Endothelial cell of umbilical vein (primary cell): Measurements from ENCODE around the gene KIF1C. TPM values are rescaled to one million over a fixed set of nuclear protein-coding genes. Genes with fewer than 3 reads are reported as not detected.

Experiments used
- BruUV-seq: library from RNA; stranded (reverse); fragments of 400-500 nt; replicated peaks from 2 replicates; lab custom pipeline; 2021; lab: Mats Ljungman, UMichigan
- CTCF ChIA-PET: fragments of 300-600, 350-600 bp; sonication (Branson Sonifier 250); formaldehyde crosslinking; loops from one replicate; lab custom pipeline; 2021; ENCODE audit warnings: antibody characterized with exemption, inconsistent platforms; lab: Charles Lee
- POLR2A ChIA-PET: fragments of 300-600, 350-600 bp; sonication (Branson Sonifier 250); formaldehyde crosslinking; loops from one replicate; lab custom pipeline; 2021; ENCODE audit warnings: antibody characterized with exemption, inconsistent platforms; lab: Charles Lee
- DNase-seq: peaks from one replicate; pipeline ENCODE4 v3.0.0-alpha.2; 2011; ENCODE audit warnings: low read depth, low spot score
- FAIRE-seq: peaks from 2 replicates; lab custom pipeline; 2011; peaks lifted over from hg19 to GRCh38; lab: Jason Lieb, UNC
- H2AFZ ChIP-seq: 2 replicates; pipeline ENCODE4 v1.6.0; 2012; ENCODE audit warnings: low read depth, low read length, control low read depth, inconsistent platforms
- H3K27ac ChIP-seq: 2 replicates; pipeline ENCODE4 v1.5.1; 2011; ENCODE audit warnings: low read depth, mild to moderate bottlenecking, control low read depth, low read length, moderate library complexity; ENCODE audit not compliant: insufficient read depth
- H3K27me3 ChIP-seq, 2 experiments: 2 replicates each; pipeline versions ENCODE4 v1.6.0 to v1.6.1; 2011; ENCODE audit warnings: low read length in 2 of 2, mixed read lengths in 1 of 2; ENCODE audit not compliant: control insufficient read depth in 2 of 2, insufficient read depth in 2 of 2
- H3K36me3 ChIP-seq, 2 experiments: 2 replicates in 1 of 2; 3 replicates in 1 of 2; pipeline ENCODE4 v1.5.1; 2011; ENCODE audit warnings: low read length in 2 of 2, mild to moderate bottlenecking in 1 of 2, moderate library complexity in 1 of 2; ENCODE audit not compliant: control insufficient read depth in 2 of 2, insufficient read depth in 2 of 2; ENCODE audit errors: extremely low read depth in 1 of 2
- H3K4me1 ChIP-seq: 3 replicates; pipeline ENCODE4 v1.5.1; 2011; ENCODE audit warnings: mild to moderate bottlenecking, low read length; ENCODE audit not compliant: control insufficient read depth, insufficient read depth; ENCODE audit errors: extremely low read depth
- H3K4me2 ChIP-seq: 2 replicates; pipeline ENCODE4 v1.6.1; 2011; ENCODE audit warnings: low read length, control low read depth, mixed read lengths; ENCODE audit not compliant: insufficient read depth
- H3K4me3 ChIP-seq, 3 experiments: fragments of 200-600 bp in 1 of 3; sonication (generic), shearing (Covaris generic) in 1 of 3; replicated peaks in 1 of 3; 2 replicates each; pipeline ENCODE4 v1.5.1; 2011 to 2016; ENCODE audit warnings: control low read depth in 3 of 3, low read length in 3 of 3, mild to moderate bottlenecking in 2 of 3, inconsistent platforms in 1 of 3, low read depth in 1 of 3, moderate library complexity in 1 of 3; ENCODE audit not compliant: insufficient read depth in 1 of 3
- H3K79me2 ChIP-seq: 2 replicates; pipeline ENCODE4 v1.6.0; 2012; ENCODE audit warnings: low read length, inconsistent platforms; ENCODE audit not compliant: control insufficient read depth, insufficient read depth
- H3K9ac ChIP-seq: replicated peaks from 2 replicates; pipeline ENCODE3; 2011; ENCODE audit warnings: low read length, control low read depth; ENCODE audit not compliant: insufficient read depth; ENCODE audit errors: extremely low read depth
- H3K9me1 ChIP-seq: replicated peaks from 3 replicates; pipeline ENCODE4 v1.6.0; 2011; ENCODE audit warnings: mild to moderate bottlenecking, low read length; ENCODE audit not compliant: control insufficient read depth, insufficient read depth; ENCODE audit errors: extremely low read depth
- H3K9me3 ChIP-seq: replicated peaks from 2 replicates; pipeline ENCODE4 v1.5.1; 2012; ENCODE audit warnings: low read length, inconsistent platforms; ENCODE audit not compliant: control insufficient read depth, insufficient read depth
- H4K20me1 ChIP-seq: replicated peaks from 2 replicates; pipeline ENCODE3; 2011; ENCODE audit warnings: mild to moderate bottlenecking, low read length; ENCODE audit not compliant: control insufficient read depth, insufficient read depth; ENCODE audit errors: extremely low read depth
- CTCF ChIP-seq, 2 donors: IDR thresholded peaks; 1 replicate in 1 of 2; 2 replicates in 1 of 2; pipeline ENCODE4 v1.5.1; 2011; ENCODE audit warnings: low read length in 2 of 2, mild to moderate bottlenecking in 2 of 2, moderate library complexity in 2 of 2, control low read depth in 1 of 2, inconsistent platforms in 1 of 2, low read depth in 1 of 2; ENCODE audit not compliant: insufficient read depth in 1 of 2; ENCODE audit errors: extremely low read depth in 1 of 2
- EZH2 ChIP-seq: IDR thresholded peaks from 2 replicates; pipeline ENCODE4 v1.6.1; 2012; ENCODE audit warnings: borderline replicate concordance, low read depth, mild to moderate bottlenecking, moderate library complexity, low read length, inconsistent platforms; ENCODE audit not compliant: severe bottlenecking
- FOS ChIP-seq: IDR thresholded peaks from 2 replicates; pipeline ENCODE4 v1.6.1; 2011; ENCODE audit warnings: mild to moderate bottlenecking, low read length, moderate library complexity, borderline replicate concordance; ENCODE audit not compliant: insufficient read depth
- GATA2 ChIP-seq: IDR thresholded peaks from 2 replicates; pipeline ENCODE4 v1.7.0; 2011; ENCODE audit warnings: low read depth, mild to moderate bottlenecking, moderate library complexity, mixed read lengths, low read length; ENCODE audit not compliant: insufficient read length, insufficient read depth
- JUN ChIP-seq: IDR thresholded peaks from 2 replicates; pipeline ENCODE4 v1.6.1; 2011; ENCODE audit warnings: borderline replicate concordance, low read depth; ENCODE audit not compliant: insufficient read length, insufficient read depth
- MYC ChIP-seq: IDR thresholded peaks from one replicate; pipeline ENCODE4 v1.6.1; 2011; ENCODE audit warnings: mild to moderate bottlenecking, low read depth, low read length
- POLR2A ChIP-seq: IDR thresholded peaks from 2 replicates; pipeline ENCODE4 v1.6.1; 2012; ENCODE audit warnings: low read depth, mild to moderate bottlenecking, control low read depth, low read length
- POLR2AphosphoS5 ChIP-seq: IDR thresholded peaks from 2 replicates; pipeline ENCODE4 v1.6.1; 2012; ENCODE audit warnings: low read depth, mild to moderate bottlenecking, control low read depth, low read length, moderate library complexity; ENCODE audit not compliant: insufficient read depth
- dilution Hi-C: fragments of 300-500 bp; cut with MboI; formaldehyde crosslinking; loops from one replicate; pipeline ENCODE4 v1.15.0; 2019; ENCODE audit warnings: low sequenced_read_pairs; ENCODE audit not compliant: extremely low pct_ligation_motif_present
- intact Hi-C: fragments of 100-400 bp; cut with micrococcal nuclease; formaldehyde crosslinking; loops from one replicate; pipeline ENCODE4 v1.10.0; 2022
- polyA plus RNA-seq, 4 experiments: library from polyadenylated mRNA; depleted of rRNA in 3 of 4; stranded (reverse) in 3 of 4; unstranded in 1 of 4; fragments of >200 nt; gene quantifications; 2 replicates each; pipeline versions ENCODE4 v1.2.1 to v1.2.3, GENCODE V29; 2011 to 2012; ENCODE audit warnings: missing spikeins in 1 of 4
- total RNA-seq: library from RNA; stranded (reverse); gene quantifications from 2 replicates; pipeline ENCODE4 v1.2.3, GENCODE V29; 2021
- TF ChIP-seq, protein P1 (sequence below): IDR thresholded peaks from 2 replicates; pipeline ENCODE4 v1.6.1; 2011; ENCODE audit not compliant: insufficient read depth, insufficient read length

Gene KIF1C
- total and polyA plus RNA-seq, 2 donors (not counting 3 experiments of a cell fraction or from before 2014, with no cell fraction given), result 33.6 to 171 TPM

GRCh38 chr17:4987767-4988567, 9.8 kb upstream of the KIF1C start:
- Histone ChIP-seq H3K27me3 (no peaks in the 10 kb centered on the region), H3K9me1 (no peaks in the 10 kb centered on the region), H3K79me2 (peaks cover 18% of the 10 kb centered on the region), H3K4me1 (peaks cover 21% of the 10 kb centered on the region), H3K9ac (peak overlapping the region; percentile 52), H3K36me3 (peaks cover 2 to 3% of the 10 kb centered on the region in 2 experiments), H2AFZ (peak overlapping the region; percentile 96), H3K9me3 (no peaks in the 10 kb centered on the region), H3K27ac (peak overlapping the region; percentile 66), H3K4me2 (peak overlapping the region; percentile 84), H3K4me3 (peak overlapping the region; percentile 58 to 76 (median 60)), H4K20me1 (no peaks in the 10 kb centered on the region)
- TF ChIP-seq POLR2AphosphoS5, result peak; percentile 28
- TF ChIP-seq FOS, result no peak
- TSS peak; percentile 44 for BruUV-seq
- ChIA-PET POLR2A (interaction anchor here (0.9 kb wide), 1 partner anchor 9 kb away, joined by 4 read pairs; the partner anchor contains the start of genes INCA1 and KIF1C), CTCF (interaction anchor here (0.6 to 4.6 kb wide), 20 partner anchors 9 to 256 kb away, joined by 3 to 50 read pairs (median 4); partner anchors contain the start of genes INCA1, KIF1C and SPAG7)
- intact Hi-C loops, result loop anchor here (1.0 to 2.0 kb wide), 4 partner anchors 9 to 79 kb away; partner anchors contain the start of genes INCA1, KIF1C, RNF167 and SLC25A11
- FAIRE-seq, result no peak
- DNase-seq, result no peak
- dilution Hi-C loops, result no loop called here

DNA sequence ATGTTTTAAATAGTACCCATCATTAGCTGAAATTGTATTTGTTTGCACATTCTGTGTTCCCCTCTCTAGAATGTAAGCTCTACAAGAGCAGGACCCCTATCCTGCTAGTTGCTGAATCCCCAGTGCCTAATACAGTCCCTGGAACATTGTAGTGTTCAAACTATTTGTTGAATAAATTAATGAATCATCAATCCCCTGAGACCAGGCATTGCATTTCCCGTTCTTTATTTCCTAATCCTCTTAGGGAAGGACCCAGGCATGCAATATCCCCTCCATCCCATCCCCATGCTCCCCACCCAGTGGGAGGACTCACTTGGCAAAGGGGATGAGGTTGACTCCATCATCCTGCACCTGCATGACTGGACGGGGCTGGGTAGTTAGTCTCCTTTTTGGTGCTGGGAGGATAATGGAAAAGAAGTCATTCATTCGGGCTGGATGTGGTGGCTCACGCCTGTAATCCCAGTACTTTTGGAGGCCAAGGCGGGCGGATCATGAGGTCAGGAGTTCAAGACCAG, 3.6 kb upstream of the KIF1C start:
- Histone ChIP-seq H3K27me3 (no peaks in the 10 kb centered on the region), H3K9me1 (no peaks in the 10 kb centered on the region), H3K36me3 (no peaks in the 10 kb centered on the region), H3K4me2 (no peak overlapping the region), H4K20me1 (no peaks in the 10 kb centered on the region), H2AFZ (no peak overlapping the region), H3K4me3 (no peak overlapping the region), H3K27ac (no peak overlapping the region), H3K4me1 (peaks cover 9% of the 10 kb centered on the region), H3K79me2 (peaks cover 13% of the 10 kb centered on the region), H3K9me3 (no peaks in the 10 kb centered on the region), H3K9ac (no peak overlapping the region)
- TF ChIP-seq FOS (no peak), CTCF (IDR thresholded peaks at IDR 0.05; ENCODE audit: extremely low read depth in 1 of 2, insufficient read depth in 1 of 2, low read depth in 1 of 2, low read length in 2 of 2) (no peak), JUN (no peak), POLR2A (no peak), MYC (no peak), GATA2 (no peak), EZH2 (no peak), POLR2AphosphoS5 (no peak)
- TF ChIP-seq, protein P1, sequence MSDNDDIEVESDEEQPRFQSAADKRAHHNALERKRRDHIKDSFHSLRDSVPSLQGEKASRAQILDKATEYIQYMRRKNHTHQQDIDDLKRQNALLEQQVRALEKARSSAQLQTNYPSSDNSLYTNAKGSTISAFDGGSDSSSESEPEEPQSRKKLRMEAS, result no peak
- ChIA-PET POLR2A (no interaction called here), CTCF (no interaction called here)
- no TSS peak for BruUV-seq
- no peak for FAIRE-seq
- no peak for DNase-seq
- dilution Hi-C loops, result no loop called here
- intact Hi-C loops, result no loop called here
